Activated CD4-positive, CD25-positive, alpha-beta regulatory T cell (primary cell): ENCODE results near the gene SLC25A26.
"Not testable (repeated sequence)": the region's sequence is repeated elsewhere in the genome, so short reads cannot be mapped to it uniquely, and the experiment has no call there.

Experiments
- DNase-seq, 4 experiments: peaks; one replicate each; lab custom pipeline; 2025; lab: John Stamatoyannopoulos, UW

The SLC25A26 gene

DNA sequence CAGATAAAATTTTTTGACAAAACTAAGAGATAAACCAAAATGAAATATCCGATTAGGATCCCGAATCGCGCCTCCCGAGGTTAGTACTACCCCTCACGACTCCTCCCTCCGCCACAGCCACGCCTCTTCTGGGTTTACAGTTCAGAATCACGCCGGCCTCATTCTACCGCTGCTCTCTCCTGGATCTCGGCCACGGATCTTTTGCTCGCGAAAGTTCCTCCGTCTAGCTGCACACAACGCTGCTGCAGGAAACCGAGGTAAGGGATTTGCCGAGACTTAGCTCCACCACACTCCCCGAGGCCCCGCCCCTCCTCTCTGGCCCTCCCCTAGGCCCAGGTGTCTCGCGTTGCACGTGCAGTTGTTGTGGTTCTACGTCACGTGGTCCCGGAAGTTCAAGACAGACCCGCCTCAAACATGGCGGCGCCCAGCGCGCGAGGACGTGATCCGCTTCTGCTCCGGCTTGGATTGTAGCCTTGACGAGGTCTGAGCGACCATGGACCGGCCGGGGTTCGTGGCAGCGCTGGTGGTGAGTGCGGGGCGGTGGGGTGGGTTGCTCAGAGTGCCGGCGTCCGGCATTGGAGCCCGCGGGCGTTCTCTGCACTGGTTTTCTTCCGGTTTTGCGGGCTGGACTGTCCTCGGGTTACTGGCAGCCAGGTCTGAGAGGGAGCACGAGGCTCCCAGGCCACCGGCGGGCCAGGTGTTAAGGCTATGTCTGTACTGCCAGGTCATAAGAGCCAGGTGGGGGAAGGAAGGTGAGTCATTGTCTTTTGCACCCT, at the start of gene SLC25A26:
SLC25A26 (plus strand) TSS at position 400 of the 776 bp plus-strand sequence; CDS start at position 494, 94 bp downstream.
- DNase-seq, result peak; percentile 89 to 94 (median 93)

GRCh38 chr3:66172394-66172793, 48.4 kb upstream of the SLC25A26 start:
- DNase-seq, result no peak

- DNase-seq, result no peak
These were observed 43.8 kb upstream of the SLC25A26 start for GRCh38 chr3:66177026-66177425.

DNA sequence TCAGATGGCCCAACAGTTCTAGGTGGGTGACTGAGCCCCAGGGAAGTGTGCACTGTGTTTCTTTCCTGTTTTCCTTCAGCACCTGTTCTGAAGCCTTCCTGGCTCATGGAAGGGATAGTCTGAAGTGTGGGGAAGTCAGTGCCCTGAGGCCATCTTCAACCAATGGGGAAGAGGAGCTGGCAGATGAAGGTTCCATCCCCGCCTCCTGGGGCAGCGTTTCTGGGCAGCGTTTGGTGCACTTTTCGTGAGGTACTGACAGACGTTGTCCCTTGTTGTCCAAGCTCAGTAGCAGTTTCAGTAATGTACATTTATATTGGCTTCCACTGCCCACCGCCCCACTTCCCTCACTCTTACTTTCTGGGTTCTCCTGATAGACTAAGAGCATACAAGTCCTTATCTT, 42.6 kb upstream of the SLC25A26 start:
- DNase-seq, result no peak

- no peak for DNase-seq
These were observed 41.0 kb upstream of the SLC25A26 start for GRCh38 chr3:66179793-66180192.

- no peak for DNase-seq
These were observed 39.0 kb upstream of the SLC25A26 start for GRCh38 chr3:66181764-66182163.

GRCh38 chr3:66182246-66182645, 38.6 kb upstream of the SLC25A26 start:
- DNase-seq, result no peak

DNA sequence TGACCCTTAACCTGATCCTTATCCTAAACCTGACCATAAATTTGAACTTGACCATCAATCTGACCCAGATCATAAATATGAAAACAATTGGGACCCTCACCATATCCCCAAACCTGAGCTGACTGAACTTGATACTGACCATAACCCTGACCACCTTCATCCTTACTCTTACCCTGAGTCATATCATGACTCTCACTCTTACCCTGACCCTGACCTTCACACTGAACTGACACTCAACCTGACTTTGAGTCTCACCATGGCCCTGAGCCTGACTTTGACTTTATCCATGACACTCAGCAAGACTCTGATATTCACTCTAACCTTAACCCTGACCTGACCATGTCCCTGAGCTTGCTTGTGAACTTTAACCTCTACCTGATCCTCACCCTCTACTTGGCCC, 34.3 kb upstream of the SLC25A26 start:
- DNase-seq, result no peak

- no peak for DNase-seq
These were observed 25.4 kb upstream of the SLC25A26 start for GRCh38 chr3:66195347-66195783.

DNA sequence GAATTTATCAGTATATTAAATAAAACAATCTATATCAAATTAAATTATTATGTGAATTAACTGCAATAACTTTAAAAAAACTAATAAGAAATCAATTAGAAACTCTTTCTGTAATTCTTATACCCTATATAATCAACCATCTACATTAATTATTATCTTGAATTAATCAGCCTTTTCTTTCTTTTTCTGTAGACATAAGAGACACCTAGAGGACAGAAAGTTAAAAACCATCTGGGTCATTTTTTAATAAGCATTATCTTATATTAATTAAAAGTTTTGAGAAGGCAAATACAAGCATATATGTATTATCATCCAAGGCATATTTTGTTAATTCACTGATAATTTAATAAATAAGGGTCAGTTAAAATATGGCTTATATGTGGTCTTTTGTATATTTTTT, 24.2 kb upstream of the SLC25A26 start:
- no peak for DNase-seq

DNA sequence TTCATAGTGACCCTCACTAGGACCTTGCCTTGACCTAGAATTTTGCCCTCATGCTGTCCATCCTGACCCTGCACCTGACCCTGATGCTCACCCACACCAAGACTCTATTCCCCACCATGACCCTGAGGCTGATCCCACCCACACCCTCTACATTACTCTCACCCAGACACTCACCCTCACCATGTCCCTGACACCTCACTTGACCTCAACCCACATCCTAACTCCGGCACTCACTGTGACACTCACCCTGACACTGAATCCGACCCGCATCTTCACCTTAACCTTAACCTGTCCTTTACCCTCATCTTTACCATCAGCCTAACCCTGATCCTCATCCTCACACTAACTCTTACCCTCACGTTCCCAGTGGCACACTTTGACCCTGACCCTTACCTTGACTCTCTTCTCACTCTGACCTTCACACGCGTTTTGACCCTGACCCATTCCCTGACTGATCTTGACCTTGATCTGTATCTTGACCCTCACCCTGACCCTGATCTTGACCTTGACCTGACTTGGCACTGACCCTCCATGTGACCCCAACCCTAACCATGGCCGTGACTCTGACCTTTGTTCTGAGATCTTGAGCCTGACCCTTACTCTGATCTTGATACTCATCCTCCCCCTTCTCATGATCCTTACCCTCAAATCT, 22.2 kb upstream of the SLC25A26 start:
- no peak for DNase-seq

DNA sequence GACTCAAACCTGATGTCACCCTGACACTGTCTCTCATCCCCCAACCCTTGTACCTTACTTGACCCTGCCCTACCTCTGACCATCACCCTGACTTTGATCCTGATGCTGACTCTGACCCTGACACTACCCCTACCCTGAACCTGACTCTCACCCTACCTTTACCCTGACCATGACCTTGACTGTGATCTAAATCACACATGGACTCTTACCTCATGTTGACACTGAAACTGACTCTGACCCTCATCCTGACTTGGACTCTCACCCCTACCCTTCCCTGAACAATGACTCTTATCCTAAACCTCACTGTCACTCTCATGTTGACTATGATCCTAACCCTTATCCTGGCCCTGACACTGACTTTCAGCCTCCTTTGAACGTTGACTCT, 21.7 kb upstream of the SLC25A26 start:
- DNase-seq, result no peak

DNA sequence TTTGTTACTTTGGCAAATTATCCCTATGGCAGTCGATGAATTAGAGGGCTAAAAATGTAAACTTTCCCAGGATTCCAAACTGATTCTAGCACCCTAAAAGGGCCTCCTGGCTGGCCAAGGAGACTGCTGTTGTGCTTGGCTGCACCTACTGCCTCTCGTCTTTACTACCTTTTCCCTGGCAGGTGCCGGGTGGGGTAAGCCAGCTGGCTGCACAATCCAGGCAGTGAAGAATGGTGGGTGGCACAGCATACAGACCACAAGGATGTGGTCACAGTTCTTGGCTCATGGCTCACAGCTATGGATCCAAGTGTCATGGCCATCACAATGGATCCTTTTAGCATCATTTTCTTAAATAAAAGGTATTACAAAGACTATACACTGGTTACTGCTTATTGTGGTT, 20.7 kb upstream of the SLC25A26 start:
- DNase-seq, result no peak

DNA sequence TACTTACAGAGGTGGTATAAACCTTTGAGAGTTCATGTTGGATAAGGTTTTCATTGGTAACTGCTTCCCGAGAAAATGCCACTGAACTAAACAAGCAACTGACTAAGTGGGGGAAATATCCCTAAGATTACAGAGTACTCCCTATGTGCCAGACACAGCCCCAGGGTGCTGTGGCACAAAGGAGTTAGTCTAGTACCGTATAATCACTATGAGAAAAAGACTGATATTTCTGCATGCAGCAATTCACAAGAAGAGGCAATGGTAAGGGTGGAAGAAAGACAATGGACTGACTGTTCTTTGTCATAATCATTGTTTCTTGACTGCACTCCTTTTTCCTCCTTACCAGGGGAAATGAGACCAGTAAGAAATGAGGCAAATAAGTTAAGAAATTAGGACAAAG, 20.0 kb upstream of the SLC25A26 start:
- DNase-seq, result no peak

DNA sequence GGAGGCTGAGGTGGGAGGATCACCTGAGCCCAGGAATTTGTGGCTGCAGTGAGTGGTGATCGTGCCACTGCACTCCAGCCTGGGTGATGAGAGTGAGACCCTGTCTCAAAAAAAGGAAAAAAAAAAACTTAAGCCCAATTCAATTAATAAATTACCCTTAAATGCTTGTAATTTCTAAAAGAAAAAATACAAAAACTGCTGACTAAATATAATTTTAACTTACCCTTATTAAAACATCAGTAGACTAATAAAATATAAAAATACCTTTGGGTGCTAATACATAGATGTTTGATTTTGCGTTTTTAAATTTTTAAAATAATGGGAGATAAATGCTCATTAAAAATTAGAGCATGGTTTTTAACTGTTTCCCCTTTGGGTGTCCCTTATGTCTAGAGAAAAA, 17.5 kb upstream of the SLC25A26 start:
- DNase-seq, result no peak

- DNase-seq, result no peak
These were observed 14.0 kb upstream of the SLC25A26 start for GRCh38 chr3:66206806-66207205.

GRCh38 chr3:66208189-66208588, 12.6 kb upstream of the SLC25A26 start:
- no peak for DNase-seq

- DNase-seq, result no peak
These were observed 10.0 kb upstream of the SLC25A26 start for GRCh38 chr3:66210687-66211295.

DNA sequence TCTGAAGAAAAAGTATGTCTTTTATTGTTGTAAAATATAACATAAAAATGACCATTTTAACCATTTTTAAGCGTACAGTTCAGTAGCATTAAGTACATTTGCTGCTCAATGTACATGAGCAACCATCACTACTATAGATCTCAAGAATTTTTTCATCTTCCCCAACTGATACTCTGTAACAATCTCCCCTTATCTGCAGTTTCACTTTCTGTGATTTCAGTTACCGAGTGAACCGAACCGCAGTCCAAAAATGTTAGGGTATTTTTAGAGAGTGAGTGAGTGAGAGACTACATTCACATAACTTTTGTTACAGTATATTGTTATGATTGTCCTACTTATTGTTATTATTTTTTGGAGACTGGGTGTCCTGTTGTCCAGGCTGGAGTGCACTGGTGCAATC, 9.0 kb upstream of the SLC25A26 start:
- no peak for DNase-seq

DNA sequence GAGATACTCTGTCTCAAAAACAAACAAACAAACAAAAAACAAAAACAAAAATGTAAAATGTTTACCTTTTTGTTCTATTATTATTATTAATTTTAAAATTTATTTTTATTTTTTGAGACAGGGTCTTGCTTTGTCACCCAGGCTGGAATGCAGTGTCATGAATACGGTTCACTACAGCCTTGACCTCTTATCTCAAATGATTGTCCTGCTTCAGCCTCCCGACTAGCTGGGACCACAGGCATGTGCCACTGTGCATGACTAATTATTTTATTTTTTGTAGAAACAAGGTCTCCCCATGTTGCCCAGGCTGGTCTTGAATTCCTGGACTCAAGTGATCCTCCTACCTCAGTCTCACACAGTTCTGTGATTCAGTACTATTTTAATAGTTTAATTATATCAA, 5.7 kb upstream of the SLC25A26 start:
- DNase-seq, result no peak

DNA sequence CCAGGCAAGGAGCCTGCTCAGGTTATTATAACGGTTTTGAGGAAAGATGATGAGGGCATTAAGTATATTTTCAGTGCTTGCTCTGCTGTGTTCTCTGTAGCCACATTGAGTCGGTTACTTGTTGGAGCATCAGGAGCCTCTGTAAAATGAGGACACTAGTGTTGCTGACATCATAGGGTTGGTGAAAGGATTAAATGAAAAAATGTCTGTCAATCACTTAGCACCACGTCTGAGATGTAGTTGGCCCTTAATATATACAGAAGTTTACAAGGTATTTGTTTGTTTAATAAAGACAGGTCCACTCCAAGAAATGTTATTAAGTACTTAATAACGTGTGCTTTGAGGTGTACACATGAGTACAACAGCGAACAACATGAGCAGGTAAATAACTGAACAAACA, 735 bp upstream of the SLC25A26 start:
- DNase-seq, result no peak

DNA sequence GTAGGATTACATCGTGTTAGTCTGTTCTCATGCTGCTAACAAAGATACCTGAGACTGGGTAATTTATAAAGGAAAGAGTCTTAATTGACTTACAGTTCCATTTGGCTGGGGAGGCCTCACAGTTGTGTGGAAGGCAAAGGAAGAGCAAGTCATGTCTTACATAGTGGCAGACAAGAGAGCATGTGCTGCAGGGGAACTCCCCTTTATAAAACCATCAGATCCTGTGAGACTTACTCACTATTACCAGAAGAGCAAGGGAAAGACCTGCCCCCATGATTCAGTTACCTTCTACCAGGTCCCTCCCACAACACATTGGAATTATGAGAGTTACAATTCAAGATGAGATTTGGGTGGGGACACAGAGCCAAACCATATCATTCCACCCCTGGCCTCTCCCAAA, 3.4 kb downstream of the SLC25A26 start:
- peak in 1 of 4 experiments; percentile 2 for DNase-seq

DNA sequence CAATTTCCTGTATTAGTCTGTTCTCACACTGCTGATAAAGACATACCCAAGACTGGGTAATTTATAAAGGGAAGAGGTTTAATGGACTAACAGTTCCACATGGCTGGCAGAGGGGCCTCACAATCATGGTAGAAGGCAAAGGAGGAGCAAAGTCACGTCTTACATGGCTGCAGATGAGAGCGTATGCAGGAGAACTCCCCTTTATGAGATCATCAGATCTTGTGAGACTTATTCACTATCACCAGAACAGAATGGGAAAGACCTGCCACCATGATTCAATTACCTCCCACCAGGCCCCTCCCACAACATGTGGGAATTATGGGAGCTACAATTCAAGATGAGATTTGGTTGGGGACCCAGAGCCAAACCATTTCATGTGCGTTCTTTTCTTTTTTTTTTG, 5.3 kb downstream of the SLC25A26 start:
- DNase-seq, result not testable (repeated sequence)
